AG09319 (cell line): ENCODE results near the gene ATP1B1.

Experiments
- DNase-seq: peaks from one replicate; pipeline ENCODE4 v3.0.0-alpha.2; 2010; ENCODE audit warnings: low read depth; ENCODE audit errors: extremely low read depth
- CTCF ChIP-seq: IDR thresholded peaks from 2 replicates; pipeline ENCODE4 v1.5.1; 2011; ENCODE audit warnings: low read depth, mild to moderate bottlenecking, inconsistent platforms, low read length, moderate library complexity

Gene ATP1B1

GRCh38 chr1:169094897-169095569 lies 11.5 kb upstream of the ATP1B1 start:
- TF ChIP-seq CTCF: no peak
- DNase-seq: no peak

GRCh38 chr1:169098380-169098779 lies 8.1 kb upstream of the ATP1B1 start:
- TF ChIP-seq CTCF: no peak
- no peak for DNase-seq

- TF ChIP-seq CTCF: no peak
- no peak for DNase-seq
These were observed 6.9 kb upstream of the ATP1B1 start for GRCh38 chr1:169099561-169099960.

- no peak for TF ChIP-seq CTCF
- no peak for DNase-seq
These were observed 6.3 kb upstream of the ATP1B1 start for GRCh38 chr1:169100208-169100607.

- TF ChIP-seq CTCF: no peak
- no peak for DNase-seq
These were observed 5.8 kb upstream of the ATP1B1 start for GRCh38 chr1:169100651-169101088.

GRCh38 chr1:169102567-169102966 lies 3.9 kb upstream of the ATP1B1 start:
- no peak for DNase-seq
- no peak for TF ChIP-seq CTCF

- DNase-seq: no peak
- TF ChIP-seq CTCF: no peak
These were observed 3.5 kb upstream of the ATP1B1 start for GRCh38 chr1:169103002-169103401.
